Sigmoid colon (tissue), 7 donors: ENCODE measurements around the gene MPLKIP. TPM values are rescaled to one million over a fixed set of nuclear protein-coding genes. Genes with fewer than 3 reads are reported as not detected.
"Not testable (repeated sequence)": the region's sequence is repeated elsewhere in the genome, so short reads cannot be mapped to it uniquely, and the experiment has no call there.

Experiments
- DNase-seq: peaks from one replicate; pipeline ENCODE4 v3.0.0-alpha.2; 2019
- H3K27ac ChIP-seq, 4 donors: fragments of 200-600 bp; sonication (generic); one replicate each; pipeline ENCODE4 v1.5.1; 2016 to 2019; ENCODE audit warnings: mild to moderate bottlenecking in 1 of 4
- H3K27me3 ChIP-seq, 3 donors: fragments of 200-600 bp; sonication (generic); one replicate each; pipeline ENCODE4 v1.5.1; 2019; ENCODE audit warnings: mild to moderate bottlenecking in 1 of 3
- H3K36me3 ChIP-seq, 4 donors: fragments of 200-600 bp; sonication (generic); one replicate each; pipeline ENCODE4 v1.5.1; 2016 to 2019
- H3K4me1 ChIP-seq, 4 donors: fragments of 200-600 bp; sonication (generic); one replicate each; pipeline ENCODE4 v1.5.1; 2017 to 2019
- H3K4me3 ChIP-seq, 4 donors: fragments of 200-600 bp; sonication (generic); one replicate each; pipeline ENCODE4 v1.5.1; 2017 to 2019; ENCODE audit warnings: mild to moderate bottlenecking in 2 of 4, moderate library complexity in 1 of 4
- H3K9me3 ChIP-seq, 4 donors: fragments of 200-600 bp in 3 of 4; sonication (generic) in 3 of 4; one replicate each; pipeline versions ENCODE4 v1.5.1 to v1.6.1; 2013 to 2019
- EP300 ChIP-seq, 4 donors: sonication (generic); formaldehyde crosslinking; IDR thresholded peaks; one replicate each; pipeline ENCODE4 v1.6.1; 2017; ENCODE audit warnings: antibody characterized with exemption in 4 of 4
- POLR2A ChIP-seq, 2 donors: fragments of 450-650 bp; IDR thresholded peaks; one replicate each; pipeline ENCODE4 v1.6.1; 2016; ENCODE audit warnings: antibody characterized with exemption in 2 of 2, mild to moderate bottlenecking in 2 of 2, moderate library complexity in 2 of 2
- POLR2AphosphoS5 ChIP-seq, 4 donors: sonication (generic); formaldehyde crosslinking; IDR thresholded peaks; one replicate each; pipeline ENCODE4 v1.6.1; 2017; ENCODE audit warnings: antibody characterized with exemption in 4 of 4
- WGBS, 2 donors: extraction: QIAGEN DNeasy Blood & Tissue Kit; methylation state at CpG; one replicate each; pipeline ENCODE4 v1.1.7; 2013; 5-methylcytosine and 5-hydroxymethylcytosine counted together
- intact Hi-C: fragments of 100-400 bp; cut with DNase I; formaldehyde crosslinking; loops from one replicate; pipeline ENCODE4 v1.15.1; 2023
- polyA plus RNA-seq, 3 donors: library from polyadenylated mRNA; stranded (reverse); fragments of 200-250 nt; gene quantifications; one replicate each; pipeline ENCODE4 v1.2.3, GENCODE V29; 2013
- total RNA-seq, 4 donors: library from RNA; depleted of rRNA; stranded (reverse); fragments of >200 nt; gene quantifications; one replicate each; pipeline ENCODE4 v1.1.0, GENCODE V29; 2016
- TF ChIP-seq, protein P1 (sequence below), 4 experiments: fragments of 450-650 bp in 3 of 4; fragments of 200-600 bp in 1 of 4; IDR thresholded peaks; one replicate each; pipeline ENCODE4 v1.5.1; 2016 to 2019; ENCODE audit warnings: antibody characterized with exemption in 4 of 4, mild to moderate bottlenecking in 3 of 4, moderate library complexity in 2 of 4
- donor health status: healthy with polysubstance abuse.
- donor health status: Bipolar disorder and iron deficiency.
- donor health status: healthy.

The MPLKIP gene
- total and polyA plus RNA-seq, 7 donors, result 26.9 to 70.5 (median 43.1) TPM

DNA sequence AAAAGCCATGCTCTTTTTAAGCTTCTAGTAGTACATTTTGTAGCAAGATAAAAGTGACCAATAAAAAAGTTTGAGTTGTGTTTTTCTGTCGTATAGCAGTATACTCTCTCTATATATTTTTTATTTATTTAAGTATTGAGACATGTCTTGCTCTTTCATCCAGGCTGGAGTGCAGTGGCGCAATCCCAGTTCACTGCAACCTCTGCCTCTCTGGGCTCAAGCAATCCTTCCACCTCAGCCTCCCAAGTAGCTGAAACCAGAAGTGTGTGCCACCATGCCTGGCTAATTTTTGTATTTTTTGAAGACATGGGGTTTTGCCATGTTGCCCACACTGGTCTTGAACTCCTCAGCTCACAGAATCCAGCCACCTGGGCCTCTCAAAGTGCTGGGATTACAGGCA is 3.1 kb upstream of the MPLKIP start:
- Histone ChIP-seq H3K4me3 (no peak overlapping the region), H3K9me3 (no peaks in the 10 kb centered on the region), H3K4me1 (peaks cover 3 to 20% (median 13%) of the 10 kb centered on the region in 4 donors), H3K27ac (no peak overlapping the region), H3K36me3 (no peaks in the 10 kb centered on the region), H3K27me3 (no peaks in the 10 kb centered on the region)
- 83 to 93% methylated on average over 2 of the region's 2 CpGs for WGBS, 2 donors
- DNase-seq, result no peak
- no peak for TF ChIP-seq POLR2A (IDR thresholded peaks at IDR 0.05)
- TF ChIP-seq EP300 (IDR thresholded peaks at IDR 0.05), result no peak
- TF ChIP-seq, protein P1, sequence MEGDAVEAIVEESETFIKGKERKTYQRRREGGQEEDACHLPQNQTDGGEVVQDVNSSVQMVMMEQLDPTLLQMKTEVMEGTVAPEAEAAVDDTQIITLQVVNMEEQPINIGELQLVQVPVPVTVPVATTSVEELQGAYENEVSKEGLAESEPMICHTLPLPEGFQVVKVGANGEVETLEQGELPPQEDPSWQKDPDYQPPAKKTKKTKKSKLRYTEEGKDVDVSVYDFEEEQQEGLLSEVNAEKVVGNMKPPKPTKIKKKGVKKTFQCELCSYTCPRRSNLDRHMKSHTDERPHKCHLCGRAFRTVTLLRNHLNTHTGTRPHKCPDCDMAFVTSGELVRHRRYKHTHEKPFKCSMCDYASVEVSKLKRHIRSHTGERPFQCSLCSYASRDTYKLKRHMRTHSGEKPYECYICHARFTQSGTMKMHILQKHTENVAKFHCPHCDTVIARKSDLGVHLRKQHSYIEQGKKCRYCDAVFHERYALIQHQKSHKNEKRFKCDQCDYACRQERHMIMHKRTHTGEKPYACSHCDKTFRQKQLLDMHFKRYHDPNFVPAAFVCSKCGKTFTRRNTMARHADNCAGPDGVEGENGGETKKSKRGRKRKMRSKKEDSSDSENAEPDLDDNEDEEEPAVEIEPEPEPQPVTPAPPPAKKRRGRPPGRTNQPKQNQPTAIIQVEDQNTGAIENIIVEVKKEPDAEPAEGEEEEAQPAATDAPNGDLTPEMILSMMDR (IDR thresholded peaks at IDR 0.05), result no peak
- TF ChIP-seq POLR2AphosphoS5 (IDR thresholded peaks at IDR 0.05), result no peak
- intact Hi-C loops, result no loop called here

DNA sequence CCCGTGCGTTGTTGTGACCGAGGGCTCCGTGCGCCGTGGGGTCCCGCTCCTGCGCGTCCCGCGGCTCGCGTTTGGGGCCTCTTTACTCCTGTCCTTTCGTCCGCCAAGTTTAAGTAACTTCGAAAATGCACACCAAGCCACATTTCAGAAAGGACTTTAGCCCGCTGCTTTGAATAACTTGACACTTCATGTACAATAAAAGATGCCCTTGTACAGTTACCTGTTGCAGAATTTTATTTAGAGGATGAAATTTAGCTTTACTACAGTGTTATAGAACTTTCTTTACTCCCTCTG is 842 bp upstream of the MPLKIP start:
- WGBS, 2 donors, result 2 to 8% methylated on average over 17 of the region's 17 CpGs
- no peaks in the 10 kb centered on the region for H3K27me3 ChIP-seq
- no peaks in the 10 kb centered on the region for H3K36me3 ChIP-seq
- H3K9me3 ChIP-seq, result no peaks in the 10 kb centered on the region
- intact Hi-C loops, result loop anchor here (2.0 kb wide), 1 partner anchor 186 kb away; no protein-coding TSS in a partner anchor
- TF ChIP-seq, protein P1 (IDR thresholded peaks at IDR 0.05), result no peak
- no peak for TF ChIP-seq POLR2AphosphoS5 (IDR thresholded peaks at IDR 0.05)
- TF ChIP-seq EP300 (IDR thresholded peaks at IDR 0.05), result no peak
- no peak for TF ChIP-seq POLR2A (IDR thresholded peaks at IDR 0.05)
- H3K4me1 ChIP-seq, result peaks cover 3 to 39% (median 29%) of the 10 kb centered on the region in 4 donors
- H3K27ac ChIP-seq, result peak overlapping the region; percentile 83 to 93 (median 90)
- no peak for DNase-seq
- H3K4me3 ChIP-seq, result peak overlapping the region; percentile 71 to 93 (median 86)

DNA sequence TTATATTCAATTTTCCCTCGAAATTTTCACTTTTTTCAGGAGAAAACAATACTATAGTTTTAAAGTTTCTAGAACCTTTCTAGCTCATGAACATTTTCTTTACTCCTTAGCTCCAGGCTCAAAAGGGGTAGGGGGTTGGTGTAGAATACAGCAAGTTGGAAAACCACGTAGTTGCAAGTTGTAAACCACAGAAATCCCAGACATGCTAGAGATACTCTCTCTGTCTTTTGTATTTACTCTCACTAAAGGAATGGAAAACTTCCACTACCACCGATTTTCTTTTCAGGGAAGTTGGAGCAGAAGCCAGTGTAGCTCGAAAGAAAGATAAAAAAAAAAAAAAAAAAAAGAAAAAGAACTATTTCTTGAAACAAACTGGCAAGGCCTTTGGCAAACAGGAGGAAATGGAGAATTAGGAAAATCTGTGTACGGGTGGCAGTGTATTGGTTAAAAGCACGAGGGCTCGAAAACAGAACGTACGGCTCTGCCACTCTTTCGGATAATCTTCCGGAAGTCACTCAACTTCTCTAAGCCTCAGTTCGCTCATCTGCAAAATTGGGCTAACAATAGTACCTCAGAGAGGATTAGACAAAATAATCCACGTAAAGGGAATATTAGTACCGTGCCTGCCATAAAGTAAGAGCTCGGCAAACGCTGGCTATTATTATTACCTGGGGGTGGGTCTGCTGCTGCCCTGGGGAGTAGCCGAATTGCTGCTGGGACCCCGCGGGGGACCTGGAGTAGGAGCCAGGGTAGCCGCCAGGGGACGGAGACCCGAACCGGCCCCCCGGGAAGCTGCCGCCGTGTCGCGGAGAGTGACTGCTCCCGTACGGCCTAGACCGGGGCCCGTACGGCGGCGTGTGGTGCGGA is 628 bp downstream of the MPLKIP start:
- H3K4me1 ChIP-seq, result peaks cover 3 to 41% (median 30%) of the 10 kb centered on the region in 4 donors
- no peak for DNase-seq
- no peaks in the 10 kb centered on the region for H3K36me3 ChIP-seq
- TF ChIP-seq POLR2AphosphoS5 (IDR thresholded peaks at IDR 0.05) (no peak), EP300 (IDR thresholded peaks at IDR 0.05) (no peak), POLR2A (IDR thresholded peaks at IDR 0.05) (no peak)
- TF ChIP-seq, protein P1 (IDR thresholded peaks at IDR 0.05), result no peak
- H3K4me3 ChIP-seq, result peak overlapping the region; percentile 71 to 93 (median 86)
- no peaks in the 10 kb centered on the region for H3K27me3 ChIP-seq
- 1% methylated on average over 36 of the region's 36 CpGs for WGBS, 2 donors
- H3K9me3 ChIP-seq, result no peaks in the 10 kb centered on the region
- H3K27ac ChIP-seq, result peak overlapping the region; percentile 83 to 93 (median 90)
- intact Hi-C loops, result loop anchor here (2.0 to 5.0 kb wide), 2 partner anchors 185 to 236 kb away; no protein-coding TSS in a partner anchor

DNA sequence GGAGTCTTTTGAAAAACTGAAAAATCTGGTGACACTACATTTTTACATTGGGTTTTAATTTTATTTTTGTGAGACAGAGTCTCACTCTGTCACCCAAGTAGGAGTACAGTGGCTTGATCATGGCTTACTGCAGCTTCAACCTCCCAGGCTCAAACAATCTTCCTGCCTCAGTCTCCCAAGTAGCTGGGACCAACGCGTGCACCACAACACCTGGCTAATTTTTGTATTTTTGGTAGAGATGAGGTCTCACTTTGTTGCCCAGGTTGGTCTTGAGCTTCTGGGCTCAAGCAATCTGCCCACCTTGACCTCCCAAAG is 11.5 kb downstream of the MPLKIP start:
- no peaks in the 10 kb centered on the region for H3K36me3 ChIP-seq
- TF ChIP-seq POLR2AphosphoS5 (IDR thresholded peaks at IDR 0.05) (no peak), EP300 (IDR thresholded peaks at IDR 0.05) (no peak)
- no peaks in the 10 kb centered on the region for H3K9me3 ChIP-seq
- no peak overlapping the region for H3K27ac ChIP-seq
- intact Hi-C loops, result no loop called here
- H3K4me1 ChIP-seq, result no peaks in the 10 kb centered on the region
- no peaks in the 10 kb centered on the region for H3K27me3 ChIP-seq
- DNase-seq, result no peak
- H3K4me3 ChIP-seq, result no peak overlapping the region
- WGBS, 2 donors, result 97 to 99% methylated on average over 2 of the region's 2 CpGs

DNA sequence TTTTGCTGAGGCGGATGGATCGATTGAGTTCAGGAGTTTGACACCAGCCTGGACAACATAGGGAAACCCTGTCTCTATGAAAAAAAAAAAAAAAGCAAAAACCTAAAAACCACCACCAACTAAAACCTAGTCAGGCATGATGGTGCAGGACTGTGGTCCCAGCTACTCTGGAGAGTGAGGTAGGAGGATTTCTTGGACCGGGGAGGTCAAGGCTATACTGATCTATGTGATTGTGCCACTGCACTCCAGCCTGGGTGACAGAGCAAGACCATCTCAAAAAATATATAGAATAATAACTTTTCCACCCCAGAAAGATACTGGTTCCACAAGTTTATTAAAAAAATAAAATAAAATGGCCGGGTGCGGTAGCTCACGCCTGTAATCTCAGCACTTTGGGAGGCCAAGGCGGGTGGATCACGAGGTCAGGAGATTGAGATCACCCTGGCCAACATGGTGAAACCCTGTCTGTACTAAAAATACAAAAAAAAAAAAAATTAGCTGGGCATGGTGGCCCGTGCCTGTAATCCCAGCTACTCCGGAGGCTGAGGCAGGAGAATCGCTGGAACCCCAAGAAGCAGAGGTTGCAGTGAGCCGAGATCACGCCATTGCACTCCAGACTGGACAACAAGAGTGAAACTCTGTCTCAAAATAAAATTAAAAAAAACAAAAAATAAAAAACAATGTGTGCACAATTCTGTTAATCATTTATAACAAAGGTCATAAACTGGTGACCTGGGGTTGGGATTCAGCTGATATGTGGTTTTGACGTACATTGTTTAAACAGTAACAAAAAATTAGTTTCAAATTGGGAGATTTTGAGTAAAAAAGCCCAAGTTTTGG is 12.1 kb downstream of the MPLKIP start:
- H3K27me3 ChIP-seq, intact Hi-C loops, H3K27ac ChIP-seq, H3K4me1 ChIP-seq, DNase-seq, H3K36me3 ChIP-seq, H3K4me3 ChIP-seq, H3K9me3 ChIP-seq: not testable (repeated sequence)
- 85 to 93% methylated on average over 14 of the region's 14 CpGs for WGBS, 2 donors
